HCT116 (cell line): ENCODE measurements around the gene DACT3. TPM values are rescaled to one million over a fixed set of nuclear protein-coding genes. Genes with fewer than 3 reads are reported as not detected.

ENCODE experiments used
- ATAC-seq: fragments of 200-7000 bp; cut with Tn5 transposase; 2 replicates; pipeline ENCODE4 v1.9.1; 2020; ENCODE audit warnings: mild to moderate bottlenecking, moderate library complexity
- BruUV-seq: library from RNA; stranded (reverse); fragments of 400-500 nt; replicated peaks from 2 replicates; lab custom pipeline; 2021; lab: Mats Ljungman, UMichigan
- CTCF ChIA-PET: fragments of 300-600 bp; sonication (Branson Sonifier 250); formaldehyde crosslinking; loops from one replicate; lab custom pipeline; 2021; ENCODE audit warnings: antibody characterized with exemption; lab: Charles Lee
- POLR2A ChIA-PET: fragments of 300-600, 350-600 bp; sonication (Branson Sonifier 250); formaldehyde crosslinking; loops from one replicate; lab custom pipeline; 2021; ENCODE audit warnings: antibody characterized with exemption; lab: Charles Lee
- RAD21 ChIA-PET, 2 experiments: fragments of 300-600 bp; sonication (Branson Sonifier 250); formaldehyde crosslinking; loops; one replicate each; lab custom pipeline; 2023; ENCODE audit warnings: low total read pairs in 2 of 2; ENCODE audit not compliant: uncharacterized antibody in 2 of 2, unreplicated experiment in 2 of 2, low non-redundant PET in 1 of 2; lab: Charles Lee
- DNase-seq: peaks from one replicate; pipeline ENCODE4 v3.0.0-alpha.2; 2010; ENCODE audit warnings: low read depth, low spot score
- H2AFZ ChIP-seq: fragments of 200-600 bp; shearing (Covaris generic), sonication (generic); 2 replicates; pipeline ENCODE4 v1.6.1; 2017; ENCODE audit warnings: low read depth, mixed run types, mixed read lengths, antibody characterized with exemption, low read length; ENCODE audit not compliant: poor library complexity, severe bottlenecking
- H3K27ac ChIP-seq: 2 replicates; pipeline ENCODE4 v1.5.1; 2012; ENCODE audit warnings: low read depth, low read length
- H3K27me3 ChIP-seq: fragments of 200-600 bp; sonication (generic); 2 replicates; pipeline ENCODE4 v1.6.1; 2016; ENCODE audit warnings: mixed run types, low read length, mixed read lengths; ENCODE audit not compliant: insufficient read depth
- H3K36me3 ChIP-seq, 2 experiments: fragments of 200-500 bp in 1 of 2; fragments of 200-600 bp in 1 of 2; sonication (Bioruptor generic) in 1 of 2; sonication (generic) in 1 of 2; 2 replicates each; pipeline versions ENCODE4 v1.5.1 to v1.6.1; 2014 to 2016; ENCODE audit warnings: low read length in 2 of 2, inconsistent platforms in 1 of 2, mixed read lengths in 1 of 2, mixed run types in 1 of 2; ENCODE audit not compliant: insufficient read depth in 2 of 2, control insufficient read depth in 1 of 2
- H3K4me1 ChIP-seq, 2 experiments: fragments of 200-600 bp in 1 of 2; sonication (generic) in 1 of 2; 2 replicates each; pipeline versions ENCODE4 v1.5.1 to v1.6.1; 2012 to 2017; ENCODE audit warnings: low read length in 2 of 2, inconsistent platforms in 1 of 2, mild to moderate bottlenecking in 1 of 2, mixed read lengths in 1 of 2, mixed run types in 1 of 2, moderate library complexity in 1 of 2; ENCODE audit not compliant: insufficient read depth in 2 of 2, control insufficient read depth in 1 of 2
- H3K4me2 ChIP-seq: fragments of 200-600 bp; sonication (generic); 2 replicates; pipeline ENCODE4 v1.6.1; 2017; ENCODE audit warnings: mixed run types, low read length, mixed read lengths
- H3K4me3 ChIP-seq, 2 experiments: fragments of 200-600 bp in 1 of 2; sonication (generic) in 1 of 2; replicated peaks in 1 of 2; 2 replicates each; pipeline ENCODE4 v1.5.1; 2011 to 2016; ENCODE audit warnings: low read length in 2 of 2, control low read depth in 1 of 2, low read depth in 1 of 2, mild to moderate bottlenecking in 1 of 2, mixed read lengths in 1 of 2, mixed run types in 1 of 2
- H3K79me2 ChIP-seq: fragments of 200-600 bp; sonication (generic); 2 replicates; pipeline ENCODE4 v1.6.1; 2017; ENCODE audit warnings: mild to moderate bottlenecking, mixed run types, low read length, moderate library complexity, mixed read lengths; ENCODE audit not compliant: insufficient read depth
- H3K9ac ChIP-seq: fragments of 200-600 bp; sonication (generic); 2 replicates; pipeline ENCODE4 v1.6.1; 2016; ENCODE audit warnings: low read length, mixed read lengths
- H3K9me2 ChIP-seq: fragments of 200-600 bp; sonication (generic), shearing (Covaris generic); 2 replicates; pipeline ENCODE4 v1.6.1; 2017; ENCODE audit warnings: mixed run types, mild to moderate bottlenecking, moderate library complexity; ENCODE audit not compliant: insufficient read depth
- H3K9me3 ChIP-seq, 2 experiments: fragments of 200-500 bp in 1 of 2; fragments of 200-600 bp in 1 of 2; sonication (Bioruptor generic) in 1 of 2; sonication (generic) in 1 of 2; 2 replicates each; pipeline ENCODE4 v1.6.1; 2014 to 2017; ENCODE audit warnings: low read length in 2 of 2, mixed read lengths in 2 of 2, inconsistent platforms in 1 of 2, low read depth in 1 of 2, mild to moderate bottlenecking in 1 of 2, mixed run types in 1 of 2, moderate library complexity in 1 of 2; ENCODE audit not compliant: control insufficient read depth in 1 of 2, insufficient read depth in 1 of 2
- H4K20me1 ChIP-seq: fragments of 200-600 bp; sonication (generic), shearing (Covaris generic); 2 replicates; pipeline ENCODE4 v1.6.1; 2017; ENCODE audit warnings: mixed run types, mild to moderate bottlenecking, moderate library complexity; ENCODE audit not compliant: insufficient read depth
- ATF3 ChIP-seq: IDR thresholded peaks from 2 replicates; pipeline ENCODE4 v1.6.1; 2012
- EGR1 ChIP-seq: IDR thresholded peaks from 2 replicates; pipeline ENCODE4 v1.6.1; 2012; ENCODE audit warnings: low read depth
- EZH2 ChIP-seq: fragments of 200-600 bp; sonication (generic); IDR thresholded peaks from 2 replicates; pipeline ENCODE4 v1.6.1; 2017; ENCODE audit warnings: antibody characterized with exemption, mixed run types
- FOSL1 ChIP-seq: IDR thresholded peaks from 2 replicates; pipeline ENCODE4 v1.6.1; 2012; ENCODE audit warnings: low read depth
- JUND ChIP-seq: IDR thresholded peaks from 2 replicates; pipeline ENCODE4 v1.6.1; 2012
- POLR2A ChIP-seq: IDR thresholded peaks from 2 replicates; pipeline ENCODE4 v1.7.0; 2011; ENCODE audit warnings: borderline replicate concordance; ENCODE audit not compliant: insufficient read depth, insufficient read length; ENCODE audit errors: extremely low read depth
- REST ChIP-seq: IDR thresholded peaks from 2 replicates; pipeline ENCODE4 v1.6.1; 2012; ENCODE audit warnings: low read depth
- TCF7L2 ChIP-seq: IDR thresholded peaks from 2 replicates; pipeline ENCODE4 v1.7.0; 2011; ENCODE audit warnings: borderline replicate concordance, inconsistent platforms; ENCODE audit not compliant: insufficient read depth, insufficient read length; ENCODE audit errors: extremely low read depth
- ZBTB33 ChIP-seq: IDR thresholded peaks from 2 replicates; pipeline ENCODE4 v1.6.1; 2011; ENCODE audit warnings: mild to moderate bottlenecking, low read length, moderate library complexity; ENCODE audit not compliant: insufficient replicate concordance; ENCODE audit errors: extremely low read depth
- ZNF274 ChIP-seq: fragments of 200-500 bp; sonication (Bioruptor generic); IDR thresholded peaks from 2 replicates; pipeline ENCODE4 v1.6.1; 2014; ENCODE audit warnings: mild to moderate bottlenecking, low read depth, low read length, inconsistent platforms
- intact Hi-C: fragments of 100-400 bp; cut with micrococcal nuclease; formaldehyde crosslinking; loops from 2 replicates; pipeline ENCODE4 v1.10.0; 2022
- total RNA-seq: library from RNA; stranded (reverse); gene quantifications from one replicate; pipeline ENCODE4 v1.2.1, GENCODE V29; 2021; ENCODE audit not compliant: unreplicated experiment

The DACT3 gene
- total RNA-seq, 1 experiment from 2014 or later, result 2.0 TPM

- Histone ChIP-seq H2AFZ (no peak overlapping the region), H3K9me3 (no peaks in the 10 kb centered on the region), H3K4me2 (no peak overlapping the region), H3K27me3 (no peaks in the 10 kb centered on the region), H3K4me3 (no peak overlapping the region), H3K4me1 (peaks cover 12 to 18% of the 10 kb centered on the region in 2 experiments; a peak in 3 of 4 replicates), H3K79me2 (no peaks in the 10 kb centered on the region), H4K20me1 (no peaks in the 10 kb centered on the region), H3K36me3 (no peaks in the 10 kb centered on the region), H3K9me2 (no peaks in the 10 kb centered on the region), H3K27ac (no peak overlapping the region), H3K9ac (no peak overlapping the region)
- ATAC-seq (no peak), DNase-seq (no peak)
- ChIA-PET CTCF (interaction anchor here (2.0 to 2.5 kb wide), 2 partner anchors 16 to 31 kb away, joined by 5 to 8 read pairs; partner anchors contain the start of gene DACT3), POLR2A (interaction anchor here (0.5 kb wide), 1 partner anchor 199 kb away, joined by 3 read pairs; no protein-coding TSS in a partner anchor), RAD21 (no interaction called here)
- TF ChIP-seq EZH2, result no peak
- TF ChIP-seq POLR2A, result no peak
- TF ChIP-seq ZNF274, result no peak
- no peak for TF ChIP-seq JUND
- TF ChIP-seq EGR1, result no peak
- TF ChIP-seq REST, result no peak
- TF ChIP-seq ATF3, result no peak
- TF ChIP-seq TCF7L2, result no peak
- TF ChIP-seq FOSL1, result no peak
- TF ChIP-seq ZBTB33, result no peak
- intact Hi-C loops, result no loop called here
- BruUV-seq, result no TSS peak
Observed at GRCh38 chr19:46630586-46631205, 30.3 kb downstream of the DACT3 start.
